ENCODE measurements around the gene PCSK6. TPM values are rescaled to one million over a fixed set of nuclear protein-coding genes. Genes with fewer than 3 reads are reported as not detected.
A peak's percentile ranks its signal among the peaks of the same experiment; 100 is the strongest.

The PCSK6 gene
- total and polyA plus RNA-seq, 2 donors from 2014 or later = 3.8 to 7.3 TPM

DNA sequence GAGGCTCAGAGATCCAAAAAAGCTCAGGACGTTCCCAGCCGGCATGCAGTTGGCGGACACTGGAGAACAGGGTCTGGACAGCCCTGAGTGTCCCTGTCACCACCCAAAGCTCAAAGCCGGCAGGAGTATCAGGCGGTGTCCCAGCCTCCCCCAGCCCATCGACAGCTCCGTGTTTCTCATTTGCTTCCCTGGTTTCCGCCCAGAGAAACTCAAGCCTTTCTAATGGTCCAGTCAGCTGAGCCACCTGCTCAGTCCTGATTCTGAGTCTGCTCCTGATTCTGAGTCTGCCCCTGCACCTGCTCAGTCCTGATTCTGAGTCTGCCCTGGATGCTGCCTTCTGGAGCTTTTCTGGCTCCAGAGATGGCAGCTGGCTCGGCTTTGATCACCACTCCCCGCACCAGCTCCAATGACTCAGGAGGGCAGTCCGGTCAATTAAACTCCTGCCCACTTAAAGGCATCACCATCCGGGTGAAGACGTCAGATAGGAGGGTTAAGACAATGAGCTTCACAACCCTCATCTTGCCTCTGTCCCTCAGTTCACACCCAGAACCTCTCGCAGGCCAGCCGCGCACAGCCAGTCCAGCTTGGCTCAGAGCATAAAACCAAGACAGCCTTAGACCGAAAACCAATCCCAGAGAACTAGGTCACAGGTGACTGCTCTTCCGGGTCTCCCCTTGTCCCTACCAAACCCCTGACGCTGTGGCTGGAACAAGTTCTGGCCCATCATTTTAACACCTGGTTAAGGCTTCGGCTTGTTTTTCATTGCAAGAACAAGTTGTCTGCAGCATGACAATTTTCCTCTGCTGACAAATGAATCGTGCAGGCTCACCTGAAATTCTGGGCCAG, 6.8 kb downstream of the PCSK6 start:
- FAIRE-seq = no peak
- DNase-seq = peak in 2 of 5 donors; percentile 29 to 34
- peaks cover 0 to 4% (median 4%) of the 10 kb centered on the region in 3 donors for H3K4me1 ChIP-seq (ENCODE audit: control insufficient read depth in 2 of 3, insufficient read depth in 2 of 3, low read depth in 1 of 3, low read length in 3 of 3)
- H3K36me3 ChIP-seq (ENCODE audit: control insufficient read depth in 2 of 3, insufficient read depth in 3 of 3, low read length in 3 of 3) = no peaks in the 10 kb centered on the region
- intact Hi-C loops (cut with DNase I) = no loop called here
- H3K27me3 ChIP-seq (ENCODE audit: control insufficient read depth, insufficient read depth, low read length) = peaks cover 4% of the 10 kb centered on the region
- no peak overlapping the region for H3K9ac ChIP-seq (ENCODE audit: low read length in 3 of 3)
- TF ChIP-seq, protein P1, sequence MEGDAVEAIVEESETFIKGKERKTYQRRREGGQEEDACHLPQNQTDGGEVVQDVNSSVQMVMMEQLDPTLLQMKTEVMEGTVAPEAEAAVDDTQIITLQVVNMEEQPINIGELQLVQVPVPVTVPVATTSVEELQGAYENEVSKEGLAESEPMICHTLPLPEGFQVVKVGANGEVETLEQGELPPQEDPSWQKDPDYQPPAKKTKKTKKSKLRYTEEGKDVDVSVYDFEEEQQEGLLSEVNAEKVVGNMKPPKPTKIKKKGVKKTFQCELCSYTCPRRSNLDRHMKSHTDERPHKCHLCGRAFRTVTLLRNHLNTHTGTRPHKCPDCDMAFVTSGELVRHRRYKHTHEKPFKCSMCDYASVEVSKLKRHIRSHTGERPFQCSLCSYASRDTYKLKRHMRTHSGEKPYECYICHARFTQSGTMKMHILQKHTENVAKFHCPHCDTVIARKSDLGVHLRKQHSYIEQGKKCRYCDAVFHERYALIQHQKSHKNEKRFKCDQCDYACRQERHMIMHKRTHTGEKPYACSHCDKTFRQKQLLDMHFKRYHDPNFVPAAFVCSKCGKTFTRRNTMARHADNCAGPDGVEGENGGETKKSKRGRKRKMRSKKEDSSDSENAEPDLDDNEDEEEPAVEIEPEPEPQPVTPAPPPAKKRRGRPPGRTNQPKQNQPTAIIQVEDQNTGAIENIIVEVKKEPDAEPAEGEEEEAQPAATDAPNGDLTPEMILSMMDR (IDR thresholded peaks at IDR 0.05; ENCODE audit: borderline replicate concordance, extremely low read depth, insufficient read depth) = no peak
- no peak overlapping the region for H3K4me3 ChIP-seq (ENCODE audit: low read length in 3 of 3)
- no peak overlapping the region for H3K27ac ChIP-seq (ENCODE audit: low read depth in 2 of 2, low read length in 2 of 2)
- no peaks in the 10 kb centered on the region for H3K9me3 ChIP-seq (ENCODE audit: control insufficient read depth in 2 of 3, insufficient read depth in 1 of 3, low read length in 3 of 3)

DNA sequence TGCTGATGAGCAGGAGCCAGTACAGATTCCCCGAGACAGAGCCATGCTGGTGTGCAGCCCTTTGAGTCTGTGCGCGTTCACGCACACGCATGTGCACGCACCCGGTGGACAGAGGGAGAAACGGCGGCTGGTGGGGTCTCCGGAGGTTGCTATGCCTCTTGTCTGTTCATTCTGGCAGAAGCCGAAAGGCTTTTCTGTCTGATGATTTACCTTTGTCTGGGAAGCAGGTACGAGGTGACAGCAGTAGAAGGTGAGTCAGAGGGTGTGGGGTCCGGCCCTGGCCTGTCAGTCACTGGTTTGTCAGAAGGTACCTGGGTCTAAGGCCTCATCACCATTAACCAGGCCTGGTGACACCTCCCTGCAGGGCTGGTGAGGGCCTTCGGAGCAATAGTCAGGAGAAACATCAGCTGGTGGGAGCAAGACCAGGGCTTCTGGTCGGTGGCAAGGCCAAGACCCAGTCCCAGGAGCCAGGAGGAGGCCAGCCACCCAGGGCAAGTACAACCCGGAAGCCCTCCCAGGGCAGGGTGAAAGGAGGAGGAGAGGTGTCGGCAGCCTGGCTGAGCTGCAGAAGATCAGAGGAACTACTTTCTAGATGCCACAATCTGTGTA, 7.5 kb downstream of the PCSK6 start:
- TF ChIP-seq, protein P1 (IDR thresholded peaks at IDR 0.05; ENCODE audit: borderline replicate concordance, extremely low read depth, insufficient read depth) = no peak
- no peaks in the 10 kb centered on the region for H3K9me3 ChIP-seq (ENCODE audit: control insufficient read depth in 2 of 3, insufficient read depth in 1 of 3, low read length in 3 of 3)
- DNase-seq = no peak
- H3K27ac ChIP-seq (ENCODE audit: low read depth in 2 of 2, low read length in 2 of 2) = no peak overlapping the region
- peaks cover 4% of the 10 kb centered on the region for H3K27me3 ChIP-seq (ENCODE audit: control insufficient read depth, insufficient read depth, low read length)
- FAIRE-seq = no peak
- no peaks in the 10 kb centered on the region for H3K36me3 ChIP-seq (ENCODE audit: control insufficient read depth in 2 of 3, insufficient read depth in 3 of 3, low read length in 3 of 3)
- H3K4me3 ChIP-seq (ENCODE audit: low read length in 3 of 3) = no peak overlapping the region
- intact Hi-C loops (cut with DNase I) = no loop called here
- peaks cover 0 to 4% (median 4%) of the 10 kb centered on the region in 3 donors for H3K4me1 ChIP-seq (ENCODE audit: control insufficient read depth in 2 of 3, insufficient read depth in 2 of 3, low read depth in 1 of 3, low read length in 3 of 3)
- no peak overlapping the region for H3K9ac ChIP-seq (ENCODE audit: low read length in 3 of 3)

DNA sequence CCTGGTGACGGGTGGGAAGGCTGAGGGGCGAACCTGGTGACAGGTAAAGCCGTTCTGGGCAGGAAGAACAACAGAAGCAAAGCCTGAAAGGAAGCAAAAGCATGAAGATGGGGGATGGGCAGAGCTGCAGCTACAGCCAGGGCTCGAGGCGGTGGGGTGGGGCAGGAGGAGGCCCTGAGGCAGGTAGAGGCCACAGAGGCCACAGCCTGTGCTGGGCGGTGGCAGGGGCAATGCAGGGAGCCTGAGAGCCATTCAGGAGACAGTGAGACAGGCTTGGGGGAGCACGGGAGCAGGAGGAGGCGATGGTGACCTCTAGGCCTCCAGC, 8.2 kb downstream of the PCSK6 start:
- peaks cover 0 to 4% (median 4%) of the 10 kb centered on the region in 3 donors for H3K4me1 ChIP-seq (ENCODE audit: control insufficient read depth in 2 of 3, insufficient read depth in 2 of 3, low read depth in 1 of 3, low read length in 3 of 3)
- no peaks in the 10 kb centered on the region for H3K9me3 ChIP-seq (ENCODE audit: control insufficient read depth in 2 of 3, insufficient read depth in 1 of 3, low read length in 3 of 3)
- H3K36me3 ChIP-seq (ENCODE audit: control insufficient read depth in 2 of 3, insufficient read depth in 3 of 3, low read length in 3 of 3) = no peaks in the 10 kb centered on the region
- no peak for DNase-seq
- FAIRE-seq = no peak
- intact Hi-C loops (cut with DNase I) = no loop called here
- TF ChIP-seq, protein P1 (IDR thresholded peaks at IDR 0.05; ENCODE audit: borderline replicate concordance, extremely low read depth, insufficient read depth) = no peak
- H3K27me3 ChIP-seq (ENCODE audit: control insufficient read depth, insufficient read depth, low read length) = peaks cover 3% of the 10 kb centered on the region
- no peak overlapping the region for H3K4me3 ChIP-seq (ENCODE audit: low read length in 3 of 3)
- H3K9ac ChIP-seq (ENCODE audit: low read length in 3 of 3) = no peak overlapping the region
- H3K27ac ChIP-seq (ENCODE audit: low read depth in 2 of 2, low read length in 2 of 2) = no peak overlapping the region
